HG03460 (cell line): ENCODE measurements around the gene ABHD18.
"Not testable (repeated sequence)": the region's sequence is repeated elsewhere in the genome, so short reads cannot be mapped to it uniquely, and the experiment has no call there.

Experiments used
- ATAC-seq: cut with Tn5 transposase; IDR thresholded peaks from one replicate; pipeline ENCODE4 v1.9.1; 2021; ENCODE audit not compliant: unreplicated experiment

Gene ABHD18

DNA sequence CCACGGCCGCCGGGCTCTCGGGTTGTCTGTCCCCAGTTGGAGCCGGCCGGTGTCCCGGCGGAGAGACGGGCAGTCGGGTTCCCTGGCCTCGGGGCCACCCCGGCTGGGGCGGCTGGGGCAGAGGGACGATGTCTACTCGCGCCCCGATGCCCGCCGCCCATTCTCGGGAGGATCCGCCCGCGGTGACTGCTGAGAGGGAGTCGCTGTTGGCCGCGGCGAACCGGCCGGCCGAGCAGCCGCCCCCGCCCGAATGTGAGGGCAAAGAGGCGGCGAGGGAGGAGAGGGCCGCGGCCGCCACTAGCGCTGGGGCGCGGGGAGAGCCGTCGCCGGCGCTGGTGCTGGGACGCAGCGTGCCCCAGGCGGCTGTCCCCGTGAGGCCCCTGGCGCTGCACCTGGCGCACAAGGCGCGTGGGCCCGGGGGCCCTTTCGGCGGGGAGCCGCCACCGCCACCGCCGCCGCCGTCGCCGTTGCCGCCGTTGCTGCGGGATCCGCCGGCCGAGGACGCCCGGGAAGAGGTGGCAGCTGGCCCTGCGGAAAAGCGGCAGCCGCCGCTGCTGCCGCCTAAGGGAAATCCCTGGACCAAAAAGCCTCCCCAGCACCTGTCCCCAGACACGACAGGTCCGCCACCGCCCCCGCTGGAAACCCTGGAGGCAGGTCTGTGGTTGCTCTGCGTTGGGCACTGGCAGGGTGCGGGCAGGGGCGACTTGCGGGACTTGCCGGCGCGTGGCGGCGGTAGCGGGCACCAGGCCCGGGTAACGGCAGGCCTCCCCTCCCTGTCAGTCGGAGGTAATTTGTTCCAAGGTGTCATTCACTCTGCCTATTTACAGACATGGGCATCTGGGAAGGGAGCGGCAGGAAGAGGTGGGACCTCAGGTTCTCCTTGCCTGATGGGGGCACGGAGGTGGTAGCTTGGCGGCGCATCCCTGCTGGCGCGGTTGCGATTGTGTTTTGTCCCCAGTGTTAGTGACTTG, 96.6 kb downstream of the ABHD18 start:
- peak; percentile 32 for ATAC-seq

DNA sequence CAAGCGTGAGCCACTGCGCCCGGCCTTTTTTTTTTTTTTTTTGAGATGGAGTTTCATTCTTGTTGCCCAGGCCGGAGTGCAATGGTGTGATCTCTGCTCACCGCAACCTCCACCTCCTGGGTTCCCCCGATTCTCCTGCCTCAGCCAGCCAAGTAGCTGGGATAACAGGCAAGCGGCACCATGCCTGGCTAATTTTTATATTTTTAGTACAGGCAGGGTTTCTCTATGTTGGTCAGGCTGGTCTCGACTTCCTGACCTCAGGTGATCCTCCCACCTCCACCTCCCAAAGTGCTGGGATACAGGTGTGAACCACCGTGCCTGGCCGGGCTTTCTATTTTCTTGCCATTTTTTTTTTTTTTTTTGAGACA, 101.2 kb downstream of the ABHD18 start:
- not testable (repeated sequence) for ATAC-seq

DNA sequence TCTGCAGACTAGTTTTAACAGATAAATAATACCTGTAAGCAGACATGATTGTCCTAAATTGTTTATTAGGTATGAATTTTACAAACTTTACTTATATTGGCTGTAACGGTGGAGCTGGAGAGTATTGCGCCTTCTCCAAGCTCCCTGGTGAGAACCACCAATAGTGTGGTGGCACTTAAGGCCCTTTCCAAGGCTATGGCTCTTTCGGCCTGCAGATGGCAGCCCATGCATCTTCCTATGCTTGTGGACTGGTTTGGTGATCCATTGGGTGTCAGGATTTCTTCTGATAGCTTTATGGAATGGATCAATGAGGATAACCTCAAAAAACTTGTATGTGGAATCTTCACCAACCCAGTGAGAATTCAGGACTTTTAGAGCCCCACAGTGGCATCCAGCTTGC, 103.7 kb downstream of the ABHD18 start:
- ATAC-seq = no peak

DNA sequence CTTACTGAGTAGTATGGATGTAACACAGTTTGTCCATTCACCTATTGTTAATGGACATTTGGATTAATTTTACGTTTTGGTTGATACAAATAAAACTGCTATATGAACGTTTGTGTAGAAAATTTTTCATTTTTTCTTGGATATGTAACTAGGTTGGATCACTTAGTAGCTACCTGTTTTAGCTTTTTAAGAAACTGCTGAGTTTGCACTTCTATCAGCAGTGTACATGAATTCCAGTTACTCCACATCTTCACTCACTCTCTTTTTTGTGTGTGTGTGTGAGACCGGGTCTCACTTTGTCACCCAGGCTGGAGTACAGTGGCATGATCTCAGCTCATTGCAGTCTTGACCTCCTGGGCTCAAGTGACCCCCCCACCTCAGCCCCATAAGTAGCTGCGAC, 111.3 kb downstream of the ABHD18 start:
- no peak for ATAC-seq
